ENCODE measurements around the gene MGAT3.

MGAT3 gene

DNA sequence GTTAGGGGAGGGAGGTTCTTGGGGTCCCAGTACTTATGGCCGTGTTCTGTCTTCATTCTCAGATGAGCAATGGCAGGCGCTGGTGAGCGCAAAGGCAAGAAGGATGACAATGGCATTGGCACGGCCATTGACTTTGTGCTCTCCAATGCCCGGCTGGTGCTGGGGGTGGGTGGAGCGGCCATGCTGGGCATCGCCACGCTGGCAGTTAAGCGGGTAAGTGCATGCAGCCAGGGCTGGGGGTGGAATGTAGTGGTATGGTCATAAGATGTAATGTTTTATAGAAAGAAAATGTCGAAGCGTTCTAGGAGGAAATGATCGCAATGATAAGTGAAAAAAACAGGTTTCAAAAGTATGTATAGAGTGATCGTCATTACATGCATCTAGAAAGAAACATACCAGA, 54.4 kb downstream of the MGAT3 start:
- H3K79me2 ChIP-seq (ENCODE audit: low read length), result peaks cover 89% of the 10 kb centered on the region
- H4K20me1 ChIP-seq (ENCODE audit: insufficient read depth, low read length), result no peaks in the 10 kb centered on the region
- H3K4me1 ChIP-seq (ENCODE audit: low read length), result peaks cover 30% of the 10 kb centered on the region
- H3K4me2 ChIP-seq (ENCODE audit: low read depth, low read length), result no peak overlapping the region
- no peak for TF ChIP-seq EZH2 (optimal IDR thresholded peaks at IDR 0.05; ENCODE audit: low read depth, low read length)
- H3K27ac ChIP-seq (ENCODE audit: low read length), result no peak overlapping the region
- peaks cover 31% of the 10 kb centered on the region for H3F3A ChIP-seq (ENCODE audit: insufficient read depth, low read length)
- H3K9me3 ChIP-seq (replicated peaks; ENCODE audit: insufficient read depth, low read length), result no peaks in the 10 kb centered on the region
- peaks cover 15% of the 10 kb centered on the region for H3K36me3 ChIP-seq (replicated peaks; ENCODE audit: insufficient read depth, low read length)
- DNase-seq, result no peak
- H3K4me3 ChIP-seq (ENCODE audit: low read length), result no peak overlapping the region
- H3K27me3 ChIP-seq (replicated peaks; ENCODE audit: insufficient read depth, low read length), result no peaks in the 10 kb centered on the region
- H3K9me2 ChIP-seq (replicated peaks; ENCODE audit: insufficient read depth, low read length), result no peaks in the 10 kb centered on the region
- no peak overlapping the region for H3K9ac ChIP-seq (ENCODE audit: low read length)
- no peak overlapping the region for H2AFZ ChIP-seq (ENCODE audit: low read length)

DNA sequence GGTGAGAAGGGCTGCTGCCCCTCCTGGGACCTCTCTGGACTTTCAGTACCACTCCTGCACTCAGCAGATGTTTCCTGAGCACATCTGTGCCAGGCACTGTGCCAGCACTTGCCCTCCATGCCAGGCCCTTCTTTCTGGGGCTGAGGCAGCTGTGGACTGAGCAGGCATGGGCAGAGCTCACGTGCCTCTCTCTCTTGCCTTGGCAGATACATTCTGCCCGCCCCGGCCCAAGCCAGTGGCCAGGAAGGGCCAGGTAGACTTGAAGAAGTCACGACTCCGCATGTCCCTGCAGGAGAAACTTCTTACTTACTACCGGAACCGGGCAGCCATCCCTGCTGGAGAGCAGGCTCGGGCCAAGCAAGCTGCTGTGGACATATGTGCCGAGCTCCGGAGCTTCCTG, 55.2 kb downstream of the MGAT3 start:
- Histone ChIP-seq H3K4me3 (ENCODE audit: low read length) (no peak overlapping the region), H3K4me1 (ENCODE audit: low read length) (peaks cover 38% of the 10 kb centered on the region), H3K9me2 (replicated peaks; ENCODE audit: insufficient read depth, low read length) (no peaks in the 10 kb centered on the region), H3F3A (ENCODE audit: insufficient read depth, low read length) (peaks cover 32% of the 10 kb centered on the region), H3K9ac (ENCODE audit: low read length) (no peak overlapping the region), H3K9me3 (replicated peaks; ENCODE audit: insufficient read depth, low read length) (no peaks in the 10 kb centered on the region), H2AFZ (ENCODE audit: low read length) (no peak overlapping the region), H4K20me1 (ENCODE audit: insufficient read depth, low read length) (no peaks in the 10 kb centered on the region), H3K36me3 (replicated peaks; ENCODE audit: insufficient read depth, low read length) (peaks cover 10% of the 10 kb centered on the region), H3K27me3 (replicated peaks; ENCODE audit: insufficient read depth, low read length) (no peaks in the 10 kb centered on the region), H3K4me2 (ENCODE audit: low read depth, low read length) (no peak overlapping the region), H3K79me2 (ENCODE audit: low read length) (peaks cover 89% of the 10 kb centered on the region), H3K27ac (ENCODE audit: low read length) (no peak overlapping the region)
- TF ChIP-seq, protein P1, sequence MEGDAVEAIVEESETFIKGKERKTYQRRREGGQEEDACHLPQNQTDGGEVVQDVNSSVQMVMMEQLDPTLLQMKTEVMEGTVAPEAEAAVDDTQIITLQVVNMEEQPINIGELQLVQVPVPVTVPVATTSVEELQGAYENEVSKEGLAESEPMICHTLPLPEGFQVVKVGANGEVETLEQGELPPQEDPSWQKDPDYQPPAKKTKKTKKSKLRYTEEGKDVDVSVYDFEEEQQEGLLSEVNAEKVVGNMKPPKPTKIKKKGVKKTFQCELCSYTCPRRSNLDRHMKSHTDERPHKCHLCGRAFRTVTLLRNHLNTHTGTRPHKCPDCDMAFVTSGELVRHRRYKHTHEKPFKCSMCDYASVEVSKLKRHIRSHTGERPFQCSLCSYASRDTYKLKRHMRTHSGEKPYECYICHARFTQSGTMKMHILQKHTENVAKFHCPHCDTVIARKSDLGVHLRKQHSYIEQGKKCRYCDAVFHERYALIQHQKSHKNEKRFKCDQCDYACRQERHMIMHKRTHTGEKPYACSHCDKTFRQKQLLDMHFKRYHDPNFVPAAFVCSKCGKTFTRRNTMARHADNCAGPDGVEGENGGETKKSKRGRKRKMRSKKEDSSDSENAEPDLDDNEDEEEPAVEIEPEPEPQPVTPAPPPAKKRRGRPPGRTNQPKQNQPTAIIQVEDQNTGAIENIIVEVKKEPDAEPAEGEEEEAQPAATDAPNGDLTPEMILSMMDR (IDR thresholded peaks at IDR 0.05; ENCODE audit: low read length), result no peak
- TF ChIP-seq EZH2phosphoT487 (IDR thresholded peaks at IDR 0.05; ENCODE audit: low read length) (no peak), EZH2 (optimal IDR thresholded peaks at IDR 0.05; ENCODE audit: low read depth, low read length) (no peak)
- no peak for DNase-seq

DNA sequence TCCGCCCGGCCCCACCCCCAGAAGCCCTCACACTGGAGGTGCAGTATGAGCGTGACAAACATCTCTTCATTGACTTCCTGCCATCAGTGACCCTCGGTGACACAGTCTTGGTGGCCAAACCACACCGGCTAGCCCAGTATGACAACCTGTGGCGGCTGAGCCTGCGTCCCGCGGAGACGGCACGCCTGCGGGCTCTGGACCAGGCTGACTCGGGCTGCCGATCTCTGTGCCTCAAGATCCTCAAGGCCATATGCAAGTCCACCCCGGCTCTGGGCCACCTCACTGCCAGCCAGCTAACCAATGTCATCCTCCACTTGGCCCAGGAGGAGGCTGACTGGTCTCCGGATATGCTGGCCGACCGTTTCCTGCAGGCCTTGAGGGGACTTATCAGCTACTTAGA, 57.0 kb downstream of the MGAT3 start:
- H4K20me1 ChIP-seq (ENCODE audit: insufficient read depth, low read length), result no peaks in the 10 kb centered on the region
- H3K4me2 ChIP-seq (ENCODE audit: low read depth, low read length), result no peak overlapping the region
- H2AFZ ChIP-seq (ENCODE audit: low read length), result no peak overlapping the region
- no peak overlapping the region for H3K27ac ChIP-seq (ENCODE audit: low read length)
- H3K9me2 ChIP-seq (replicated peaks; ENCODE audit: insufficient read depth, low read length), result no peaks in the 10 kb centered on the region
- TF ChIP-seq, protein P1 (IDR thresholded peaks at IDR 0.05; ENCODE audit: low read length), result no peak
- no peak for TF ChIP-seq EZH2phosphoT487 (IDR thresholded peaks at IDR 0.05; ENCODE audit: low read length)
- no peak for TF ChIP-seq EZH2 (optimal IDR thresholded peaks at IDR 0.05; ENCODE audit: low read depth, low read length)
- H3K79me2 ChIP-seq (ENCODE audit: low read length), result peaks cover 89% of the 10 kb centered on the region
- H3K27me3 ChIP-seq (replicated peaks; ENCODE audit: insufficient read depth, low read length), result no peaks in the 10 kb centered on the region
- peaks cover 42% of the 10 kb centered on the region for H3F3A ChIP-seq (ENCODE audit: insufficient read depth, low read length)
- H3K9ac ChIP-seq (ENCODE audit: low read length), result no peak overlapping the region
- H3K4me3 ChIP-seq (ENCODE audit: low read length), result no peak overlapping the region
- DNase-seq, result no peak
- peaks cover 47% of the 10 kb centered on the region for H3K4me1 ChIP-seq (ENCODE audit: low read length)
- no peaks in the 10 kb centered on the region for H3K9me3 ChIP-seq (replicated peaks; ENCODE audit: insufficient read depth, low read length)
- H3K36me3 ChIP-seq (replicated peaks; ENCODE audit: insufficient read depth, low read length), result peaks cover 10% of the 10 kb centered on the region

DNA sequence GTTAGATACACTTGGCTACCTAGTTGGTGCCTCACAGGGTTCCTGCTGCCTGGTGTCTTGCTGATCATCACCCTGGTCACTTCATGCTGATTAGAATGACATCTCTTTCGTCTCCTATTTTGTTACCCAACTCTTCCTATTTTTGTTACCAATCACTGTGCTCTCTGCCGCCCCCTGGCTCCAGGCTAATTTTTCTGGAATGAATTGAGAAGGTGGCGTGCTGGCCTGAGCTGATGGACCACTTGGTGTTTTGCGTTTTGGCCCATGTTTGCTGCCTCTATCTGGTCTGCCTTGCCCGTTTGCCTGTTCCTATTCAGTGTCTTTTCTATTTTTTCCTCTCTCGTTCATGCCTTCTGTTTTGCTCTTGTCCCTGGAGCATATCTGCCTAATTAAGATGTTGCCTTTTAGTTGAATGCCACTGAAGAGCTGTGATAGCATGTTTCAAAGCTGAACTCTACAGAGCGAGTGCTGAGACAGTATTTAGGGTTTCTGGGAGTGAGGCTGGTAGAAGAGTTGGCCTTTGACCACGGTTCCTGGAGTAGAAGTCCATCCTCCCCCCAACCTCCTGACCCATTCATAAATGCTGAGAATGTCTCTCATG, 57.7 kb downstream of the MGAT3 start:
- no peaks in the 10 kb centered on the region for H3K27me3 ChIP-seq (replicated peaks; ENCODE audit: insufficient read depth, low read length)
- peaks cover 10% of the 10 kb centered on the region for H3K36me3 ChIP-seq (replicated peaks; ENCODE audit: insufficient read depth, low read length)
- H4K20me1 ChIP-seq (ENCODE audit: insufficient read depth, low read length), result no peaks in the 10 kb centered on the region
- peaks cover 49% of the 10 kb centered on the region for H3F3A ChIP-seq (ENCODE audit: insufficient read depth, low read length)
- no peak overlapping the region for H2AFZ ChIP-seq (ENCODE audit: low read length)
- TF ChIP-seq EZH2phosphoT487 (IDR thresholded peaks at IDR 0.05; ENCODE audit: low read length), result no peak
- TF ChIP-seq, protein P1 (IDR thresholded peaks at IDR 0.05; ENCODE audit: low read length), result peak; percentile 72
- H3K79me2 ChIP-seq (ENCODE audit: low read length), result peaks cover 87% of the 10 kb centered on the region
- H3K9me2 ChIP-seq (replicated peaks; ENCODE audit: insufficient read depth, low read length), result no peaks in the 10 kb centered on the region
- H3K9me3 ChIP-seq (replicated peaks; ENCODE audit: insufficient read depth, low read length), result no peaks in the 10 kb centered on the region
- H3K27ac ChIP-seq (ENCODE audit: low read length), result peak overlapping the region; percentile 88; the same call in 1 of the 2 replicates
- peak overlapping the region; percentile 53 for H3K4me2 ChIP-seq (ENCODE audit: low read depth, low read length)
- peaks cover 50% of the 10 kb centered on the region for H3K4me1 ChIP-seq (ENCODE audit: low read length)
- no peak overlapping the region for H3K9ac ChIP-seq (ENCODE audit: low read length)
- no peak overlapping the region for H3K4me3 ChIP-seq (ENCODE audit: low read length)
- no peak for DNase-seq

Data from MM.1S (cell line).